SK-N-SH (cell line): Measurements from ENCODE around the gene MPST. TPM values are rescaled to one million over a fixed set of nuclear protein-coding genes. Genes with fewer than 3 reads are reported as not detected.

Experiments
- FOSL2 ChIP-seq: IDR thresholded peaks from 2 replicates; pipeline ENCODE4 v1.4.0; 2012; ENCODE audit warnings: low read depth, mild to moderate bottlenecking, moderate library complexity, borderline replicate concordance
- GATA2 ChIP-seq: sonication (generic); formaldehyde crosslinking; IDR thresholded peaks from 2 replicates; pipeline ENCODE4 v1.5.0; 2020; ENCODE audit warnings: mild to moderate bottlenecking, missing genetic modification reagents
- MEF2A ChIP-seq: IDR thresholded peaks from 2 replicates; pipeline ENCODE4 v1.4.0; 2012; ENCODE audit warnings: low read depth, borderline replicate concordance
- MXI1 ChIP-seq: IDR thresholded peaks from 2 replicates; pipeline ENCODE4 v1.6.1; 2012; ENCODE audit warnings: mild to moderate bottlenecking, low read depth, low read length, improper control_type of control experiment
- RCOR1 ChIP-seq: fragments of 150-350 bp; IDR thresholded peaks from 2 replicates; pipeline ENCODE4 v1.6.1; 2017; ENCODE audit warnings: antibody characterized with exemption, low read length
- RFX5 ChIP-seq: IDR thresholded peaks from 2 replicates; pipeline ENCODE4 v1.6.1; 2012; ENCODE audit warnings: mild to moderate bottlenecking, improper control_type of control experiment, low read length
- RXRA ChIP-seq: IDR thresholded peaks from 2 replicates; pipeline ENCODE4 v1.4.0; 2012; ENCODE audit warnings: low read depth, mild to moderate bottlenecking, borderline replicate concordance
- TEAD4 ChIP-seq: IDR thresholded peaks from 2 replicates; pipeline ENCODE4 v1.4.0; 2012; ENCODE audit warnings: mild to moderate bottlenecking, borderline replicate concordance; ENCODE audit not compliant: insufficient read depth
- YY1 ChIP-seq: IDR thresholded peaks from 2 replicates; pipeline ENCODE4 v1.4.0; 2012; ENCODE audit warnings: low read depth, mild to moderate bottlenecking
- polyA plus RNA-seq, 3 experiments: library from polyadenylated mRNA; depleted of rRNA; stranded (reverse); fragments of >200 nt; gene quantifications; 2 replicates each; pipeline ENCODE4 v1.2.3, GENCODE V29; 2012
- TF ChIP-seq, protein P1 (sequence below): fragments of 150-350 bp; IDR thresholded peaks from 2 replicates; pipeline ENCODE4 v1.6.1; 2017; ENCODE audit warnings: antibody characterized with exemption, low read length, low read depth, borderline replicate concordance
- TF ChIP-seq, protein P2 (sequence below): IDR thresholded peaks from 2 replicates; pipeline ENCODE4 v1.4.0; 2012; ENCODE audit warnings: low read depth, borderline replicate concordance
- TF ChIP-seq, protein P3 (sequence below): IDR thresholded peaks from 2 replicates; pipeline ENCODE4 v1.6.1; 2012; ENCODE audit warnings: mild to moderate bottlenecking, low read depth, low read length, moderate library complexity
- TF ChIP-seq, protein P4 (sequence below): fragments of 200-600 bp; sonication (generic); IDR thresholded peaks from 2 replicates; pipeline ENCODE4 v1.6.1; 2017; ENCODE audit warnings: antibody characterized with exemption, mild to moderate bottlenecking, moderate library complexity

MPST gene
- polyA plus RNA-seq, 1 of the 3 experiments (the other 2 are of a cell fraction), result 60.4 TPM

DNA sequence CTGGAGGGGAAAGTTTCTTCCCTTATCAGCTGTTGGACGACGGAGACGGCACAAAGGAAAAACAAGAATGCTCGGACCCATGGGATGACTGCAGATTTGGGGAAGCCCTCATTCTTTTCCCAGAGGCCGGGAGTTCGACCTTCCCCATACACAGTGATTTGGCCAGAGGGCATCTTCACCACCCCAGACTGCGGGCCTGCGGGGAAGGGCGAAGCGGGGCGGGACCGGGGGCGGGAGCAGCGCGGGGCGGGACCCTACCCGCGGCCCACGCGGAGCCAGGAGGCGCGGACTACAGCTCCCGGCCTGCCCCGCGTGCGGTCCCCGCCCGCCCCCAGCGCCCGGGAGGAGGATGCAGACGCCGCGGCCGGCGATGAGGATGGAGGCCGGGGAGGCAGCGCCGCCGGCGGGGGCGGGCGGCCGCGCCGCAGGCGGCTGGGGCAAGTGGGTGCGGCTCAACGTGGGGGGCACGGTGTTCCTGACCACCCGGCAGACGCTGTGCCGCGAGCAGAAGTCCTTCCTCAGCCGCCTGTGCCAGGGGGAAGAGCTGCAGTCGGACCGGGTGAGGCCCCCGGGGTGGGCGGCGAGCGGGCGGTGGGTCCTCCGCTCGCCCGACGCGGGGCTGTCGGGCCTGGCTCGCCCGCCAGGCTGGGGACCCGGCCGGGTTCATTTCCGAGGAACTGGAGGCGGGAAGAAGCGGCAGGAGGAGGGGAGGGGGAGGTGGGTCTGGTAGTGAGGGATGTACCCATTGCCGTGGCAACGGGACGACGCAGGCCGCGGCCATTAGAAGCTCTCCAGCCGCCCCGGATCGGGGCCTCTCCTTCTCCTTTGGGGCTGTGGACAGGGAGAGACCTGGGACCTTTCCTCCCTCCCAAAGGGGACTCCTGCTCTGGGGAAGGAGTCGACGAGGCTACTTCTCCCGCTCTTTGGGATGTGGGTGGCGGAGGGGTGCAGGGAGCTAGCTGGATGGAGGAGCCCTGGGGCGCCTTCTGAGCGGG lies 32.1 kb downstream of the MPST start, which contains the start of gene KCTD17 (continued):
- TF ChIP-seq RCOR1 (no peak), RXRA (no peak), MXI1 (peak; percentile 44), MEF2A (no peak), GATA2 (no peak), YY1 (0 out of 2 replicates have a peak, but pooled peaks have one; percentile 25), TEAD4 (no peak), FOSL2 (no peak), RFX5 (no peak)
- TF ChIP-seq, protein P1, sequence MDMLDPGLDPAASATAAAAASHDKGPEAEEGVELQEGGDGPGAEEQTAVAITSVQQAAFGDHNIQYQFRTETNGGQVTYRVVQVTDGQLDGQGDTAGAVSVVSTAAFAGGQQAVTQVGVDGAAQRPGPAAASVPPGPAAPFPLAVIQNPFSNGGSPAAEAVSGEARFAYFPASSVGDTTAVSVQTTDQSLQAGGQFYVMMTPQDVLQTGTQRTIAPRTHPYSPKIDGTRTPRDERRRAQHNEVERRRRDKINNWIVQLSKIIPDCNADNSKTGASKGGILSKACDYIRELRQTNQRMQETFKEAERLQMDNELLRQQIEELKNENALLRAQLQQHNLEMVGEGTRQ, result no peak
- TF ChIP-seq, protein P2, sequence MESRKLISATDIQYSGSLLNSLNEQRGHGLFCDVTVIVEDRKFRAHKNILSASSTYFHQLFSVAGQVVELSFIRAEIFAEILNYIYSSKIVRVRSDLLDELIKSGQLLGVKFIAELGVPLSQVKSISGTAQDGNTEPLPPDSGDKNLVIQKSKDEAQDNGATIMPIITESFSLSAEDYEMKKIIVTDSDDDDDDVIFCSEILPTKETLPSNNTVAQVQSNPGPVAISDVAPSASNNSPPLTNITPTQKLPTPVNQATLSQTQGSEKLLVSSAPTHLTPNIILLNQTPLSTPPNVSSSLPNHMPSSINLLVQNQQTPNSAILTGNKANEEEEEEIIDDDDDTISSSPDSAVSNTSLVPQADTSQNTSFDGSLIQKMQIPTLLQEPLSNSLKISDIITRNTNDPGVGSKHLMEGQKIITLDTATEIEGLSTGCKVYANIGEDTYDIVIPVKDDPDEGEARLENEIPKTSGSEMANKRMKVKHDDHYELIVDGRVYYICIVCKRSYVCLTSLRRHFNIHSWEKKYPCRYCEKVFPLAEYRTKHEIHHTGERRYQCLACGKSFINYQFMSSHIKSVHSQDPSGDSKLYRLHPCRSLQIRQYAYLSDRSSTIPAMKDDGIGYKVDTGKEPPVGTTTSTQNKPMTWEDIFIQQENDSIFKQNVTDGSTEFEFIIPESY, result no peak
- TF ChIP-seq, protein P3, sequence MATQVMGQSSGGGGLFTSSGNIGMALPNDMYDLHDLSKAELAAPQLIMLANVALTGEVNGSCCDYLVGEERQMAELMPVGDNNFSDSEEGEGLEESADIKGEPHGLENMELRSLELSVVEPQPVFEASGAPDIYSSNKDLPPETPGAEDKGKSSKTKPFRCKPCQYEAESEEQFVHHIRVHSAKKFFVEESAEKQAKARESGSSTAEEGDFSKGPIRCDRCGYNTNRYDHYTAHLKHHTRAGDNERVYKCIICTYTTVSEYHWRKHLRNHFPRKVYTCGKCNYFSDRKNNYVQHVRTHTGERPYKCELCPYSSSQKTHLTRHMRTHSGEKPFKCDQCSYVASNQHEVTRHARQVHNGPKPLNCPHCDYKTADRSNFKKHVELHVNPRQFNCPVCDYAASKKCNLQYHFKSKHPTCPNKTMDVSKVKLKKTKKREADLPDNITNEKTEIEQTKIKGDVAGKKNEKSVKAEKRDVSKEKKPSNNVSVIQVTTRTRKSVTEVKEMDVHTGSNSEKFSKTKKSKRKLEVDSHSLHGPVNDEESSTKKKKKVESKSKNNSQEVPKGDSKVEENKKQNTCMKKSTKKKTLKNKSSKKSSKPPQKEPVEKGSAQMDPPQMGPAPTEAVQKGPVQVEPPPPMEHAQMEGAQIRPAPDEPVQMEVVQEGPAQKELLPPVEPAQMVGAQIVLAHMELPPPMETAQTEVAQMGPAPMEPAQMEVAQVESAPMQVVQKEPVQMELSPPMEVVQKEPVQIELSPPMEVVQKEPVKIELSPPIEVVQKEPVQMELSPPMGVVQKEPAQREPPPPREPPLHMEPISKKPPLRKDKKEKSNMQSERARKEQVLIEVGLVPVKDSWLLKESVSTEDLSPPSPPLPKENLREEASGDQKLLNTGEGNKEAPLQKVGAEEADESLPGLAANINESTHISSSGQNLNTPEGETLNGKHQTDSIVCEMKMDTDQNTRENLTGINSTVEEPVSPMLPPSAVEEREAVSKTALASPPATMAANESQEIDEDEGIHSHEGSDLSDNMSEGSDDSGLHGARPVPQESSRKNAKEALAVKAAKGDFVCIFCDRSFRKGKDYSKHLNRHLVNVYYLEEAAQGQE, result no peak
- TF ChIP-seq, protein P4, sequence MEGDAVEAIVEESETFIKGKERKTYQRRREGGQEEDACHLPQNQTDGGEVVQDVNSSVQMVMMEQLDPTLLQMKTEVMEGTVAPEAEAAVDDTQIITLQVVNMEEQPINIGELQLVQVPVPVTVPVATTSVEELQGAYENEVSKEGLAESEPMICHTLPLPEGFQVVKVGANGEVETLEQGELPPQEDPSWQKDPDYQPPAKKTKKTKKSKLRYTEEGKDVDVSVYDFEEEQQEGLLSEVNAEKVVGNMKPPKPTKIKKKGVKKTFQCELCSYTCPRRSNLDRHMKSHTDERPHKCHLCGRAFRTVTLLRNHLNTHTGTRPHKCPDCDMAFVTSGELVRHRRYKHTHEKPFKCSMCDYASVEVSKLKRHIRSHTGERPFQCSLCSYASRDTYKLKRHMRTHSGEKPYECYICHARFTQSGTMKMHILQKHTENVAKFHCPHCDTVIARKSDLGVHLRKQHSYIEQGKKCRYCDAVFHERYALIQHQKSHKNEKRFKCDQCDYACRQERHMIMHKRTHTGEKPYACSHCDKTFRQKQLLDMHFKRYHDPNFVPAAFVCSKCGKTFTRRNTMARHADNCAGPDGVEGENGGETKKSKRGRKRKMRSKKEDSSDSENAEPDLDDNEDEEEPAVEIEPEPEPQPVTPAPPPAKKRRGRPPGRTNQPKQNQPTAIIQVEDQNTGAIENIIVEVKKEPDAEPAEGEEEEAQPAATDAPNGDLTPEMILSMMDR, result no peak
